ENCODE results near the gene UBR3. TPM values are rescaled to one million over a fixed set of nuclear protein-coding genes. Genes with fewer than 3 reads are reported as not detected.

Gene UBR3
- total RNA-seq, 1 experiment from 2014 or later, result 21.9 TPM

- Histone ChIP-seq H3K79me2 (ENCODE audit: low read depth) (no peaks in the 10 kb centered on the region), H2AFZ (no peak overlapping the region), H3K4me2 (no peak overlapping the region), H3K4me3 (no peak overlapping the region), H3K9me3 (ENCODE audit: insufficient read depth, low read depth) (no peaks in the 10 kb centered on the region), H3K27me3 (ENCODE audit: insufficient read depth, low read depth) (no peaks in the 10 kb centered on the region), H3K36me3 (ENCODE audit: low read depth) (no peaks in the 10 kb centered on the region), H3K27ac (no peak overlapping the region), H3F3A (ENCODE audit: insufficient read depth, low read depth) (no peaks in the 10 kb centered on the region), H3K4me1 (replicated peaks; ENCODE audit: insufficient read depth) (no peaks in the 10 kb centered on the region), H4K20me1 (ENCODE audit: insufficient read depth) (no peaks in the 10 kb centered on the region), H3K9me2 (ENCODE audit: insufficient read depth) (no peaks in the 10 kb centered on the region)
- TF ChIP-seq EZH2 (IDR thresholded peaks at IDR 0.05; ENCODE audit: low read depth), result no peak
- no peak for TF ChIP-seq CTCF (conservative IDR thresholded peaks at IDR 0.05)
- DNase-seq, result no peak
- CTCF ChIA-PET, result no interaction called here
- POLR2A ChIA-PET (ENCODE audit: unreplicated experiment), result no interaction called here
- intact Hi-C loops (cut with micrococcal nuclease; ENCODE audit: unreplicated experiment), result no loop called here
- BruUV-seq (replicated peaks), result no TSS peak
These were observed 224.9 kb downstream of the UBR3 start for GRCh38 chr2:170052151-170052550.

- no peak overlapping the region for H3K4me3 ChIP-seq
- H4K20me1 ChIP-seq (ENCODE audit: insufficient read depth), result no peaks in the 10 kb centered on the region
- no peaks in the 10 kb centered on the region for H3K9me3 ChIP-seq (ENCODE audit: insufficient read depth, low read depth)
- H3K4me1 ChIP-seq (replicated peaks; ENCODE audit: insufficient read depth), result no peaks in the 10 kb centered on the region
- CTCF ChIA-PET, result no interaction called here
- no peak for DNase-seq
- no peak overlapping the region for H2AFZ ChIP-seq
- POLR2A ChIA-PET (ENCODE audit: unreplicated experiment), result no interaction called here
- BruUV-seq (replicated peaks), result no TSS peak
- intact Hi-C loops (cut with micrococcal nuclease; ENCODE audit: unreplicated experiment), result no loop called here
- no peaks in the 10 kb centered on the region for H3K9me2 ChIP-seq (ENCODE audit: insufficient read depth)
- H3K27ac ChIP-seq, result no peak overlapping the region
- H3F3A ChIP-seq (ENCODE audit: insufficient read depth, low read depth), result no peaks in the 10 kb centered on the region; the same call in 1 of the 2 replicates
- no peaks in the 10 kb centered on the region for H3K79me2 ChIP-seq (ENCODE audit: low read depth)
- 0 out of 2 replicates have a peak, but pooled peaks cover 4% of the 10 kb centered on the region for H3K36me3 ChIP-seq (ENCODE audit: low read depth)
- no peak for TF ChIP-seq EZH2 (IDR thresholded peaks at IDR 0.05; ENCODE audit: low read depth)
- H3K4me2 ChIP-seq, result no peak overlapping the region
- no peaks in the 10 kb centered on the region for H3K27me3 ChIP-seq (ENCODE audit: insufficient read depth, low read depth)
These were observed 227.7 kb downstream of the UBR3 start for GRCh38 chr2:170054997-170055396.

GRCh38 chr2:170056900-170057299 lies 229.6 kb downstream of the UBR3 start:
- Histone ChIP-seq H2AFZ (no peak overlapping the region), H3K4me1 (replicated peaks; ENCODE audit: insufficient read depth) (no peaks in the 10 kb centered on the region), H3K9me2 (ENCODE audit: insufficient read depth) (no peaks in the 10 kb centered on the region), H3K9me3 (ENCODE audit: insufficient read depth, low read depth) (no peaks in the 10 kb centered on the region), H3K4me3 (no peak overlapping the region), H3F3A (ENCODE audit: insufficient read depth, low read depth) (no peaks in the 10 kb centered on the region; the same call in 1 of the 2 replicates), H3K79me2 (ENCODE audit: low read depth) (no peaks in the 10 kb centered on the region), H3K36me3 (ENCODE audit: low read depth) (0 out of 2 replicates have a peak, but pooled peaks cover 4% of the 10 kb centered on the region), H3K27ac (no peak overlapping the region), H3K4me2 (no peak overlapping the region), H3K27me3 (ENCODE audit: insufficient read depth, low read depth) (no peaks in the 10 kb centered on the region), H4K20me1 (ENCODE audit: insufficient read depth) (no peaks in the 10 kb centered on the region)
- intact Hi-C loops (cut with micrococcal nuclease; ENCODE audit: unreplicated experiment), result no loop called here
- BruUV-seq (replicated peaks), result no TSS peak
- TF ChIP-seq CTCF (conservative IDR thresholded peaks at IDR 0.05), result no peak
- TF ChIP-seq EZH2 (IDR thresholded peaks at IDR 0.05; ENCODE audit: low read depth), result no peak
- CTCF ChIA-PET, result no interaction called here
- POLR2A ChIA-PET (ENCODE audit: unreplicated experiment), result no interaction called here
- no peak for DNase-seq
